ENCODE measurements around the gene CLMN.

- TF ChIP-seq CTCF (IDR thresholded peaks at IDR 0.05), result no peak
- no peak for TF ChIP-seq POLR2A (IDR thresholded peaks at IDR 0.05)
- no peak for TF ChIP-seq POLR2AphosphoS5 (IDR thresholded peaks at IDR 0.05; ENCODE audit: insufficient read depth in 1 of 2, low read depth in 1 of 2)
These were observed 4.1 kb downstream of the CLMN start for GRCh38 chr14:95315579-95315978.

Measured in vagina (tissue), 2 donors.